A204.1 (cell line): Measurements from ENCODE around the gene PARVB.

Source experiments
- FAIRE-seq: peaks from 2 replicates; lab custom pipeline; 2012; peaks lifted over from hg19 to GRCh38; lab: Jason Lieb, UNC

PARVB gene

GRCh38 chr22:44221710-44222475, 197.8 kb downstream of the PARVB start:
- no peak for FAIRE-seq
